Measurements from ENCODE around the gene OTOF.

GRCh38 chr2:26457251-26457666, 20.7 kb downstream of the OTOF start:
- TF ChIP-seq CTCF (conservative IDR thresholded peaks at IDR 0.05 in 1 of 2, IDR thresholded peaks at IDR 0.05 in 1 of 2; ENCODE audit: low read depth in 1 of 2, low read length in 2 of 2) (no peak), EZH2 (IDR thresholded peaks at IDR 0.05; ENCODE audit: low read length, missing control alignments) (no peak)
